Measurements from ENCODE around the gene NUB1. TPM values are rescaled to one million over a fixed set of nuclear protein-coding genes. Genes with fewer than 3 reads are reported as not detected.

Gene NUB1
- total and polyA plus RNA-seq, 12 donors: 22.5 to 127 (median 48.6) TPM

DNA sequence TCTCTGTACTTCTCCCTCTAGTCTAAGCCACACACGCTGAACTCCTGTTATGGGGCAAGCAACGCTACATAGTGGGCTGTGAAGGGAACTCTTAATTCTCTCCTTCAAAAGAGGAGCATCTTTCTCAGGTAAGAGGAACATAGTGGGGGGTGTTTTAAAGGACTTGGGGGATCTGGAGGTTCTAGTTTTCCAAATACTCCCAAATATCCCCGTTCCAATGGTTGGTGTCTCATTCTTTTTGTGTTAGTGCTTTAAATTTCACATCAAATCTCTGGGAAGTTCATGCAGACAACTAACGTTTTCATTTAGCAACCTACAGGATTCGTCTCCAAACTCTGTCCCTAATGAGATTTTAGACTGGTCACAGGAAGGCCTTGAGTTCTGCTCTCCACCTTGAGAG lies 80.6 kb downstream of the NUB1 start:
- Histone ChIP-seq H3K27ac (no peak overlapping the region), H3K27me3 (no peaks in the 10 kb centered on the region), H3K4me3 (no peak overlapping the region), H3K9me3 (replicated peaks in 1 of 3) (no peaks in the 10 kb centered on the region), H3K4me1 (replicated peaks in 1 of 2) (peaks cover 0 to 11% of the 10 kb centered on the region in 2 donors), H3K36me3 (replicated peaks in 1 of 2) (no peaks in the 10 kb centered on the region)
- no peak for DNase-seq
- intact Hi-C loops (cut with DNase I): no loop called here
- 78 to 88% (median 85%) methylated on average over 5 of the region's 5 CpGs for WGBS, 4 donors
- no peak for TF ChIP-seq POLR2A (IDR thresholded peaks at IDR 0.05)
- no peak for TF ChIP-seq CTCF (IDR thresholded peaks at IDR 0.05)

DNA sequence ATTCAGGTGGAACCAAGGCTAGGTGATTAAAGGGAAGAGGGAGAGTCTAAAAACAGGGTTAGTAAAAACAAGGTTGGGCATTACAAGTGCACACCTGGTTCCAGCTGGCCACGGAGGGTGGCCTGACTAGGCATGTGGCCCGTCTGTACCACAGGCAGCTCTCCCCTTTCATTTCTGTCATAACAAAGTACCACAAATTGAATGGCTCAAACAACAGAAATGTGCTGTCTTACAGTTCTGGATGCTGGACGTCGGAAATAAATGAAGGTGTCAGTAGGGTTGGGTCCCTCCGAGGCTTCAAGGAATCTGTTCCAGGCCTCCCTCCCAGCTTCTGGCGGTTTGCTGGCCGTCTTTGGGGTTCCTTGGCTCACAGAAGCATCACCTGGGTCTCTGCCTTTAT lies 81.6 kb downstream of the NUB1 start:
- 80 to 87% (median 82%) methylated on average over 7 of the region's 7 CpGs for WGBS, 4 donors
- H3K27me3 ChIP-seq: no peaks in the 10 kb centered on the region
- TF ChIP-seq POLR2A (IDR thresholded peaks at IDR 0.05): no peak
- no peak for TF ChIP-seq CTCF (IDR thresholded peaks at IDR 0.05)
- H3K4me3 ChIP-seq: no peak overlapping the region
- peaks cover 0 to 16% of the 10 kb centered on the region in 2 donors for H3K4me1 ChIP-seq (replicated peaks in 1 of 2)
- no peaks in the 10 kb centered on the region for H3K36me3 ChIP-seq (replicated peaks in 1 of 2)
- H3K27ac ChIP-seq: no peak overlapping the region
- intact Hi-C loops (cut with DNase I): no loop called here
- DNase-seq: no peak
- no peaks in the 10 kb centered on the region for H3K9me3 ChIP-seq (replicated peaks in 1 of 3)

- Histone ChIP-seq H3K27ac (no peak overlapping the region), H3K4me3 (no peak overlapping the region), H3K36me3 (replicated peaks in 1 of 2) (no peaks in the 10 kb centered on the region), H3K27me3 (no peaks in the 10 kb centered on the region), H3K4me1 (replicated peaks in 1 of 2) (peaks cover 0 to 16% of the 10 kb centered on the region in 2 donors), H3K9me3 (replicated peaks in 1 of 3) (no peaks in the 10 kb centered on the region)
- DNase-seq: no peak
- intact Hi-C loops (cut with DNase I): no loop called here
- TF ChIP-seq POLR2A (IDR thresholded peaks at IDR 0.05): no peak
- TF ChIP-seq CTCF (IDR thresholded peaks at IDR 0.05): no peak
- 79 to 91% (median 87%) methylated on average over 5 of the region's 5 CpGs for WGBS, 4 donors
Measured at GRCh38 chr7:151423936-151424335, 82.3 kb downstream of the NUB1 start.

DNA sequence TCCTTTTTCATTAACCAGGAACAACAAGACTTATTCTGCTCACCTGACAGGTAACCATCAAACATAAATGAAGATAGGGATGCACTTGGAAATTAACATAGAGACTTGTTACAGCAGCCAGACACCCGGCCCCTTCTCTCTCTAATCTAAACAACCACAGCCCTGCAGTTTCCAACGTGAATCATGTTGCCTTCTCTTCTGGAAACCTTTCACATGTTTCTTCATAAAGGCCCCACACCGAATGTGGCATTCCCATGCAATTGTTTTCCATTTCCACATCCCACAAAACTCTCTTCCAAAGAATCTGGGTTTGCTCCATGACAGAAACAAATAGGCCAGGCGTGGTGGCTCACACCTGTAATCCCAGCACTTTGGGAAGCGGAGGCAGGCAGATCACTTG lies 83.2 kb downstream of the NUB1 start:
- H3K4me3 ChIP-seq: no peak overlapping the region
- intact Hi-C loops (cut with DNase I): no loop called here
- no peak overlapping the region for H3K27ac ChIP-seq
- H3K9me3 ChIP-seq (replicated peaks in 1 of 3): no peaks in the 10 kb centered on the region
- H3K27me3 ChIP-seq: no peaks in the 10 kb centered on the region
- H3K36me3 ChIP-seq (replicated peaks in 1 of 2): no peaks in the 10 kb centered on the region
- DNase-seq: no peak
- peaks cover 0 to 16% of the 10 kb centered on the region in 2 donors for H3K4me1 ChIP-seq (replicated peaks in 1 of 2)
- TF ChIP-seq CTCF (IDR thresholded peaks at IDR 0.05): no peak
- WGBS, 4 donors: 84 to 92% (median 86%) methylated on average over 5 of the region's 5 CpGs
